ENCODE measurements around the gene SPO11. TPM values are rescaled to one million over a fixed set of nuclear protein-coding genes. Genes with fewer than 3 reads are reported as not detected.

The SPO11 gene
- total RNA-seq, 1 experiment from 2014 or later = not detected

DNA sequence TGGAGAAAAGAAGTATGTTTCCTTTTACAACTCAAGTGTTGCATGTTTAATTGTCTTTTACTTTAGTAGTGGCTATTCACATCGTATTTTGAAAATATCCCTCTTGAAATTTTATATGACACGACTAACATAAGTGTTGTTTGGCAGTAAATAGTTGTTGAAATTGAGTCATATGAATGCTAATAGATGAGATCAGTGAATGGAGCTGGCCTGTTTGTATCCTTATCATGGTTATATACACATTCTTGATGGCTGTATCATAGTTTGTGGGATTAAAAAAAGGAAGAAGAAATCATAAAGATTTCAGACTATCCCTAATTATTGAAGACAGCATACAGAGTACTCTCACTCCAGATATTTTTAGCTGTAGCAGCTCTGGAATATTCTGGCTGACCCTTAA lies 13.2 kb downstream of the SPO11 start:
- Histone ChIP-seq H2AFZ (ENCODE audit: low read depth, low read length, poor library complexity, severe bottlenecking) (no peak overlapping the region), H3K4me1 (ENCODE audit: control insufficient read depth in 1 of 2, insufficient read depth in 2 of 2, low read length in 2 of 2) (no peaks in the 10 kb centered on the region), H3K79me2 (ENCODE audit: insufficient read depth, low read length) (no peaks in the 10 kb centered on the region), H3K4me2 (ENCODE audit: low read length) (no peak overlapping the region), H3K36me3 (ENCODE audit: control insufficient read depth in 1 of 2, insufficient read depth in 2 of 2, low read length in 2 of 2) (no peaks in the 10 kb centered on the region), H4K20me1 (ENCODE audit: insufficient read depth) (no peaks in the 10 kb centered on the region), H3K27me3 (ENCODE audit: insufficient read depth, low read length) (no peaks in the 10 kb centered on the region), H3K27ac (ENCODE audit: low read depth, low read length) (no peak overlapping the region), H3K9ac (ENCODE audit: low read length) (no peak overlapping the region), H3K9me2 (ENCODE audit: insufficient read depth) (no peaks in the 10 kb centered on the region), H3K9me3 (ENCODE audit: control insufficient read depth in 1 of 2, insufficient read depth in 1 of 2, low read depth in 1 of 2, low read length in 2 of 2) (no peaks in the 10 kb centered on the region), H3K4me3 (replicated peaks in 1 of 2; ENCODE audit: low read depth in 1 of 2, low read length in 2 of 2) (no peak overlapping the region)
- intact Hi-C loops (cut with micrococcal nuclease) = no loop called here
- ChIA-PET RAD21 (ENCODE audit: low non-redundant PET in 1 of 2, low total read pairs in 2 of 2, uncharacterized antibody in 2 of 2, unreplicated experiment in 2 of 2) (no interaction called here), POLR2A (no interaction called here), CTCF (interaction anchor here (1.1 to 2.0 kb wide), 3 partner anchors 10 to 251 kb away, joined by 4 to 8 read pairs (median 7); no protein-coding TSS in a partner anchor)
- no peak for TF ChIP-seq CEBPB (IDR thresholded peaks at IDR 0.05; ENCODE audit: low read depth)
- no peak for TF ChIP-seq ZFX (IDR thresholded peaks at IDR 0.05)
- no peak for TF ChIP-seq EZH2phosphoT487 (IDR thresholded peaks at IDR 0.05; ENCODE audit: borderline replicate concordance)
- TF ChIP-seq, protein P1, sequence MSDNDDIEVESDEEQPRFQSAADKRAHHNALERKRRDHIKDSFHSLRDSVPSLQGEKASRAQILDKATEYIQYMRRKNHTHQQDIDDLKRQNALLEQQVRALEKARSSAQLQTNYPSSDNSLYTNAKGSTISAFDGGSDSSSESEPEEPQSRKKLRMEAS (IDR thresholded peaks at IDR 0.05) = no peak
- no peak for TF ChIP-seq ELF1 (IDR thresholded peaks at IDR 0.05; ENCODE audit: borderline replicate concordance, low read depth)
- TF ChIP-seq EZH2 (IDR thresholded peaks at IDR 0.05) = no peak
- TF ChIP-seq TCF7L2 (IDR thresholded peaks at IDR 0.05; ENCODE audit: borderline replicate concordance, extremely low read depth, insufficient read depth, insufficient read length) = no peak
- TF ChIP-seq JUND (IDR thresholded peaks at IDR 0.05) = no peak
- no peak for TF ChIP-seq FOSL1 (IDR thresholded peaks at IDR 0.05; ENCODE audit: low read depth)
- no peak for TF ChIP-seq YY1 (IDR thresholded peaks at IDR 0.05; ENCODE audit: extremely low read depth, insufficient replicate concordance, low read depth, low read length)
- no peak for TF ChIP-seq POLR2A (IDR thresholded peaks at IDR 0.05; ENCODE audit: borderline replicate concordance, extremely low read depth, insufficient read depth, insufficient read length)
- no peak for TF ChIP-seq RAD21 (IDR thresholded peaks at IDR 0.05; ENCODE audit: low read depth)
- TF ChIP-seq, protein P2, sequence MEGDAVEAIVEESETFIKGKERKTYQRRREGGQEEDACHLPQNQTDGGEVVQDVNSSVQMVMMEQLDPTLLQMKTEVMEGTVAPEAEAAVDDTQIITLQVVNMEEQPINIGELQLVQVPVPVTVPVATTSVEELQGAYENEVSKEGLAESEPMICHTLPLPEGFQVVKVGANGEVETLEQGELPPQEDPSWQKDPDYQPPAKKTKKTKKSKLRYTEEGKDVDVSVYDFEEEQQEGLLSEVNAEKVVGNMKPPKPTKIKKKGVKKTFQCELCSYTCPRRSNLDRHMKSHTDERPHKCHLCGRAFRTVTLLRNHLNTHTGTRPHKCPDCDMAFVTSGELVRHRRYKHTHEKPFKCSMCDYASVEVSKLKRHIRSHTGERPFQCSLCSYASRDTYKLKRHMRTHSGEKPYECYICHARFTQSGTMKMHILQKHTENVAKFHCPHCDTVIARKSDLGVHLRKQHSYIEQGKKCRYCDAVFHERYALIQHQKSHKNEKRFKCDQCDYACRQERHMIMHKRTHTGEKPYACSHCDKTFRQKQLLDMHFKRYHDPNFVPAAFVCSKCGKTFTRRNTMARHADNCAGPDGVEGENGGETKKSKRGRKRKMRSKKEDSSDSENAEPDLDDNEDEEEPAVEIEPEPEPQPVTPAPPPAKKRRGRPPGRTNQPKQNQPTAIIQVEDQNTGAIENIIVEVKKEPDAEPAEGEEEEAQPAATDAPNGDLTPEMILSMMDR (IDR thresholded peaks at IDR 0.05 in 2 of 3, conservative IDR thresholded peaks at IDR 0.05 in 1 of 3; ENCODE audit: borderline replicate concordance in 1 of 3, insufficient read depth in 1 of 3, low read depth in 2 of 3, low read length in 2 of 3) = no peak
- TF ChIP-seq, protein P3, sequence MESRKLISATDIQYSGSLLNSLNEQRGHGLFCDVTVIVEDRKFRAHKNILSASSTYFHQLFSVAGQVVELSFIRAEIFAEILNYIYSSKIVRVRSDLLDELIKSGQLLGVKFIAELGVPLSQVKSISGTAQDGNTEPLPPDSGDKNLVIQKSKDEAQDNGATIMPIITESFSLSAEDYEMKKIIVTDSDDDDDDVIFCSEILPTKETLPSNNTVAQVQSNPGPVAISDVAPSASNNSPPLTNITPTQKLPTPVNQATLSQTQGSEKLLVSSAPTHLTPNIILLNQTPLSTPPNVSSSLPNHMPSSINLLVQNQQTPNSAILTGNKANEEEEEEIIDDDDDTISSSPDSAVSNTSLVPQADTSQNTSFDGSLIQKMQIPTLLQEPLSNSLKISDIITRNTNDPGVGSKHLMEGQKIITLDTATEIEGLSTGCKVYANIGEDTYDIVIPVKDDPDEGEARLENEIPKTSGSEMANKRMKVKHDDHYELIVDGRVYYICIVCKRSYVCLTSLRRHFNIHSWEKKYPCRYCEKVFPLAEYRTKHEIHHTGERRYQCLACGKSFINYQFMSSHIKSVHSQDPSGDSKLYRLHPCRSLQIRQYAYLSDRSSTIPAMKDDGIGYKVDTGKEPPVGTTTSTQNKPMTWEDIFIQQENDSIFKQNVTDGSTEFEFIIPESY (IDR thresholded peaks at IDR 0.05; ENCODE audit: extremely low read depth, insufficient replicate concordance, low read length) = no peak
- TF ChIP-seq SP1 (IDR thresholded peaks at IDR 0.05; ENCODE audit: low read depth) = no peak
- TF ChIP-seq EGR1 (IDR thresholded peaks at IDR 0.05; ENCODE audit: low read depth) = no peak
- no peak for TF ChIP-seq POLR2AphosphoS5 (IDR thresholded peaks at IDR 0.05; ENCODE audit: low read depth, low read length)
- ATAC-seq (no peak), DNase-seq (ENCODE audit: low read depth, low spot score) (no peak)
- BruUV-seq (replicated peaks) = no TSS peak
